GM23338 (cell line): ENCODE results near the gene PDE4D. TPM values are rescaled to one million over a fixed set of nuclear protein-coding genes. Genes with fewer than 3 reads are reported as not detected.

Experiments
- ATAC-seq: fragments of 200-7000 bp; cut with Tn5 transposase; 3 replicates; pipeline ENCODE4 v1.9.1; 2020
- DNase-seq: peaks from one replicate; pipeline ENCODE4 v3.0.0-alpha.2; 2015; ENCODE audit warnings: low spot score
- H2AFZ ChIP-seq: fragments of 200-600 bp; sonication (generic); 2 replicates; pipeline ENCODE4 v1.8.0; 2016; ENCODE audit warnings: antibody characterized with exemption, mild to moderate bottlenecking, moderate library complexity
- H3F3A ChIP-seq: fragments of 200-600 bp; sonication (generic); replicated peaks from 2 replicates; pipeline ENCODE4 v1.8.0; 2017; ENCODE audit warnings: antibody characterized with exemption, mixed run types, low read depth
- H3K27ac ChIP-seq: fragments of 200-600 bp; sonication (generic); 2 replicates; pipeline ENCODE4 v1.6.1; 2016; ENCODE audit warnings: low read depth
- H3K27me3 ChIP-seq: fragments of 200-600 bp; sonication (generic); 2 replicates; pipeline ENCODE4 v1.8.0; 2016; ENCODE audit warnings: mild to moderate bottlenecking, mixed run types, moderate library complexity; ENCODE audit not compliant: insufficient read depth
- H3K36me3 ChIP-seq: fragments of 200-600 bp; sonication (generic); 2 replicates; pipeline ENCODE4 v1.8.0; 2016; ENCODE audit warnings: mild to moderate bottlenecking; ENCODE audit not compliant: insufficient read depth
- H3K4me1 ChIP-seq: fragments of 200-600 bp; sonication (generic); 2 replicates; pipeline ENCODE4 v1.8.0; 2016; ENCODE audit warnings: mild to moderate bottlenecking, moderate library complexity; ENCODE audit not compliant: insufficient read depth
- H3K4me2 ChIP-seq: fragments of 200-600 bp; sonication (generic); 2 replicates; pipeline ENCODE4 v1.7.1; 2017; ENCODE audit warnings: mixed run types
- H3K4me3 ChIP-seq: fragments of 200-600 bp; sonication (generic); 2 replicates; pipeline ENCODE4 v1.6.1; 2016; ENCODE audit warnings: mixed run types
- H3K79me2 ChIP-seq: fragments of 200-600 bp; sonication (generic); replicated peaks from 2 replicates; pipeline ENCODE4 v1.8.0; 2017; ENCODE audit warnings: mild to moderate bottlenecking; ENCODE audit not compliant: insufficient read depth
- H3K9me2 ChIP-seq: fragments of 200-600 bp; sonication (generic); 2 replicates; pipeline ENCODE4 v1.8.0; 2017; ENCODE audit not compliant: insufficient read depth
- H4K20me1 ChIP-seq: fragments of 200-600 bp; sonication (generic); replicated peaks from 2 replicates; pipeline ENCODE4 v1.8.0; 2017; ENCODE audit warnings: mild to moderate bottlenecking; ENCODE audit not compliant: insufficient read depth
- H3K27ac Mint-ChIP-seq: 2 replicates; pipeline ENCODE4 v1.8.0; 2020; ENCODE audit warnings: inconsistent platforms, mild to moderate bottlenecking, moderate library complexity, mixed read lengths
- H3K27me3 Mint-ChIP-seq: 3 replicates; pipeline ENCODE4 v1.8.0; 2022; ENCODE audit warnings: low read depth, mild to moderate bottlenecking, moderate library complexity, mixed read lengths, inconsistent platforms; ENCODE audit not compliant: insufficient read depth, poor library complexity
- H3K36me3 Mint-ChIP-seq: 3 replicates; pipeline ENCODE4 v1.8.0; 2021; ENCODE audit warnings: low read depth, mild to moderate bottlenecking, inconsistent platforms, moderate library complexity, mixed read lengths
- H3K4me1 Mint-ChIP-seq: 3 replicates; pipeline ENCODE4 v1.8.0; 2020; ENCODE audit warnings: mild to moderate bottlenecking, inconsistent platforms, mixed read lengths
- H3K4me3 Mint-ChIP-seq: 3 replicates; pipeline ENCODE4 v1.8.0; 2021; ENCODE audit warnings: moderate library complexity, mild to moderate bottlenecking, inconsistent platforms, mixed read lengths
- H3K9me3 Mint-ChIP-seq: 3 replicates; pipeline ENCODE4 v1.8.0; 2020; ENCODE audit warnings: moderate library complexity, mild to moderate bottlenecking, inconsistent platforms, mixed read lengths
- CREB1 ChIP-seq: fragments of 250-450 bp; sonication (Bioruptor Pico); IDR thresholded peaks from 2 replicates; pipeline ENCODE4 v1.5.0; 2020; ENCODE audit warnings: low read depth, mild to moderate bottlenecking, moderate library complexity
- EZH2 ChIP-seq: fragments of 200-600 bp; sonication (generic); IDR thresholded peaks from one replicate; pipeline ENCODE4 v1.8.0; 2017; ENCODE audit warnings: antibody characterized with exemption, mild to moderate bottlenecking, low read depth; ENCODE audit not compliant: unreplicated experiment
- EZH2phosphoT487 ChIP-seq: fragments of 200-600 bp; sonication (generic); IDR thresholded peaks from one replicate; pipeline ENCODE4 v1.8.1; 2018; ENCODE audit warnings: antibody characterized with exemption; ENCODE audit not compliant: unreplicated experiment
- JUNB ChIP-seq: IDR thresholded peaks from one replicate; pipeline ENCODE4 v1.6.1; 2016; ENCODE audit warnings: antibody characterized with exemption; ENCODE audit not compliant: unreplicated experiment
- NANOG ChIP-seq: IDR thresholded peaks from 2 replicates; pipeline ENCODE4 v1.6.1; 2016; ENCODE audit warnings: antibody characterized with exemption, borderline replicate concordance
- POLR2AphosphoS5 ChIP-seq: IDR thresholded peaks from 2 replicates; pipeline ENCODE4 v1.6.1; 2016; ENCODE audit warnings: antibody characterized with exemption, low read depth
- STAT1 ChIP-seq: IDR thresholded peaks from one replicate; pipeline ENCODE4 v1.6.1; 2016; ENCODE audit warnings: antibody characterized with exemption; ENCODE audit not compliant: unreplicated experiment
- ZNF114 ChIP-seq: fragments of 250-450 bp; sonication (Bioruptor Pico); IDR thresholded peaks from 2 replicates; pipeline ENCODE4 v1.5.0; 2020; ENCODE audit warnings: mild to moderate bottlenecking, moderate library complexity
- ZNF331 ChIP-seq: fragments of 250-450 bp; sonication (Bioruptor Pico); IDR thresholded peaks from 2 replicates; pipeline ENCODE4 v1.5.0; 2020; ENCODE audit warnings: low read depth, mild to moderate bottlenecking, moderate library complexity
- ZNF462 ChIP-seq: fragments of 250-450 bp; sonication (Bioruptor Pico); IDR thresholded peaks from 2 replicates; pipeline ENCODE4 v1.5.0; 2020; ENCODE audit warnings: mild to moderate bottlenecking, moderate library complexity
- polyA plus RNA-seq: library from polyadenylated mRNA; unstranded; fragments of >200 nt; fragmentation: Nextera tagmentation; extraction: Ambion mirVana; gene quantifications from 2 replicates; pipeline ENCODE4 v1.2.1, GENCODE V29; 2016
- total RNA-seq: library from RNA; depleted of rRNA; stranded (reverse); fragments of >200 nt; shearing (Covaris generic); gene quantifications from 2 replicates; pipeline ENCODE4 v1.2.3, GENCODE V29; 2014
- TF ChIP-seq, protein P1 (sequence below): IDR thresholded peaks from 2 replicates; pipeline ENCODE4 v1.6.1; 2016; ENCODE audit warnings: antibody characterized with exemption
- TF ChIP-seq, protein P2 (sequence below): IDR thresholded peaks from one replicate; pipeline ENCODE4 v1.6.1; 2018; ENCODE audit warnings: antibody characterized with exemption; ENCODE audit not compliant: unreplicated experiment
- TF ChIP-seq, protein P3 (sequence below), 2 experiments: fragments of 200-600 bp in 1 of 2; sonication (generic) in 1 of 2; conservative IDR thresholded peaks; 2 replicates each; pipeline versions ENCODE4 v1.5.1 to v1.6.1; 2016 to 2017; ENCODE audit warnings: antibody characterized with exemption in 2 of 2, low read depth in 2 of 2, mild to moderate bottlenecking in 2 of 2, moderate library complexity in 1 of 2

The PDE4D gene
- total and polyA plus RNA-seq, 2 experiments from 2014 or later = 2.1 to 4.7 TPM

GRCh38 chr5:59790376-59790775 is 103.2 kb downstream of the PDE4D start:
- no peak for ATAC-seq
- H3K4me1 ChIP-seq = peaks cover 11% of the 10 kb centered on the region; the same call in 1 of the 2 replicates
- Mint-ChIP-seq H3K4me1 (peaks cover 16% of the 10 kb centered on the region), H3K9me3 (no peaks in the 10 kb centered on the region), H3K27me3 (no peaks in the 10 kb centered on the region), H3K36me3 (no peaks in the 10 kb centered on the region), H3K4me3 (no peak overlapping the region), H3K27ac (peak overlapping the region; percentile 5; the same call in 1 of the 2 replicates)
- H3K4me3 ChIP-seq = no peak overlapping the region
- no peaks in the 10 kb centered on the region for H3K79me2 ChIP-seq
- no peaks in the 10 kb centered on the region for H3K27me3 ChIP-seq
- H3K4me2 ChIP-seq = no peak overlapping the region
- no peaks in the 10 kb centered on the region for H4K20me1 ChIP-seq
- no peaks in the 10 kb centered on the region for H3K9me2 ChIP-seq
- no peak overlapping the region for H3K27ac ChIP-seq
- DNase-seq = no peak
- peak overlapping the region; percentile 83 for H2AFZ ChIP-seq
- no peak for TF ChIP-seq NANOG
- TF ChIP-seq, protein P1, sequence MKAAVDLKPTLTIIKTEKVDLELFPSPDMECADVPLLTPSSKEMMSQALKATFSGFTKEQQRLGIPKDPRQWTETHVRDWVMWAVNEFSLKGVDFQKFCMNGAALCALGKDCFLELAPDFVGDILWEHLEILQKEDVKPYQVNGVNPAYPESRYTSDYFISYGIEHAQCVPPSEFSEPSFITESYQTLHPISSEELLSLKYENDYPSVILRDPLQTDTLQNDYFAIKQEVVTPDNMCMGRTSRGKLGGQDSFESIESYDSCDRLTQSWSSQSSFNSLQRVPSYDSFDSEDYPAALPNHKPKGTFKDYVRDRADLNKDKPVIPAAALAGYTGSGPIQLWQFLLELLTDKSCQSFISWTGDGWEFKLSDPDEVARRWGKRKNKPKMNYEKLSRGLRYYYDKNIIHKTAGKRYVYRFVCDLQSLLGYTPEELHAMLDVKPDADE = no peak
- no peak for TF ChIP-seq CREB1 (CRISPR knock-in tag)
- TF ChIP-seq ZNF331 (CRISPR knock-in tag) = no peak
- no peak for TF ChIP-seq ZNF462 (CRISPR knock-in tag)
- TF ChIP-seq, protein P2, sequence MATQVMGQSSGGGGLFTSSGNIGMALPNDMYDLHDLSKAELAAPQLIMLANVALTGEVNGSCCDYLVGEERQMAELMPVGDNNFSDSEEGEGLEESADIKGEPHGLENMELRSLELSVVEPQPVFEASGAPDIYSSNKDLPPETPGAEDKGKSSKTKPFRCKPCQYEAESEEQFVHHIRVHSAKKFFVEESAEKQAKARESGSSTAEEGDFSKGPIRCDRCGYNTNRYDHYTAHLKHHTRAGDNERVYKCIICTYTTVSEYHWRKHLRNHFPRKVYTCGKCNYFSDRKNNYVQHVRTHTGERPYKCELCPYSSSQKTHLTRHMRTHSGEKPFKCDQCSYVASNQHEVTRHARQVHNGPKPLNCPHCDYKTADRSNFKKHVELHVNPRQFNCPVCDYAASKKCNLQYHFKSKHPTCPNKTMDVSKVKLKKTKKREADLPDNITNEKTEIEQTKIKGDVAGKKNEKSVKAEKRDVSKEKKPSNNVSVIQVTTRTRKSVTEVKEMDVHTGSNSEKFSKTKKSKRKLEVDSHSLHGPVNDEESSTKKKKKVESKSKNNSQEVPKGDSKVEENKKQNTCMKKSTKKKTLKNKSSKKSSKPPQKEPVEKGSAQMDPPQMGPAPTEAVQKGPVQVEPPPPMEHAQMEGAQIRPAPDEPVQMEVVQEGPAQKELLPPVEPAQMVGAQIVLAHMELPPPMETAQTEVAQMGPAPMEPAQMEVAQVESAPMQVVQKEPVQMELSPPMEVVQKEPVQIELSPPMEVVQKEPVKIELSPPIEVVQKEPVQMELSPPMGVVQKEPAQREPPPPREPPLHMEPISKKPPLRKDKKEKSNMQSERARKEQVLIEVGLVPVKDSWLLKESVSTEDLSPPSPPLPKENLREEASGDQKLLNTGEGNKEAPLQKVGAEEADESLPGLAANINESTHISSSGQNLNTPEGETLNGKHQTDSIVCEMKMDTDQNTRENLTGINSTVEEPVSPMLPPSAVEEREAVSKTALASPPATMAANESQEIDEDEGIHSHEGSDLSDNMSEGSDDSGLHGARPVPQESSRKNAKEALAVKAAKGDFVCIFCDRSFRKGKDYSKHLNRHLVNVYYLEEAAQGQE = no peak
- no peak for TF ChIP-seq JUNB
- TF ChIP-seq STAT1 = no peak
- TF ChIP-seq POLR2AphosphoS5 = no peak
- no peak for TF ChIP-seq EZH2
- no peak for TF ChIP-seq EZH2phosphoT487
- TF ChIP-seq ZNF114 (CRISPR knock-in tag) = no peak
- TF ChIP-seq, protein P3, sequence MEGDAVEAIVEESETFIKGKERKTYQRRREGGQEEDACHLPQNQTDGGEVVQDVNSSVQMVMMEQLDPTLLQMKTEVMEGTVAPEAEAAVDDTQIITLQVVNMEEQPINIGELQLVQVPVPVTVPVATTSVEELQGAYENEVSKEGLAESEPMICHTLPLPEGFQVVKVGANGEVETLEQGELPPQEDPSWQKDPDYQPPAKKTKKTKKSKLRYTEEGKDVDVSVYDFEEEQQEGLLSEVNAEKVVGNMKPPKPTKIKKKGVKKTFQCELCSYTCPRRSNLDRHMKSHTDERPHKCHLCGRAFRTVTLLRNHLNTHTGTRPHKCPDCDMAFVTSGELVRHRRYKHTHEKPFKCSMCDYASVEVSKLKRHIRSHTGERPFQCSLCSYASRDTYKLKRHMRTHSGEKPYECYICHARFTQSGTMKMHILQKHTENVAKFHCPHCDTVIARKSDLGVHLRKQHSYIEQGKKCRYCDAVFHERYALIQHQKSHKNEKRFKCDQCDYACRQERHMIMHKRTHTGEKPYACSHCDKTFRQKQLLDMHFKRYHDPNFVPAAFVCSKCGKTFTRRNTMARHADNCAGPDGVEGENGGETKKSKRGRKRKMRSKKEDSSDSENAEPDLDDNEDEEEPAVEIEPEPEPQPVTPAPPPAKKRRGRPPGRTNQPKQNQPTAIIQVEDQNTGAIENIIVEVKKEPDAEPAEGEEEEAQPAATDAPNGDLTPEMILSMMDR (conservative IDR thresholded peaks at IDR 0.05; ENCODE audit: low read depth in 2 of 2) = no peak
- no peaks in the 10 kb centered on the region for H3F3A ChIP-seq
- H3K36me3 ChIP-seq = no peaks in the 10 kb centered on the region
